Upper lobe of right lung (tissue), 1 donor: Measurements from ENCODE around the gene LCE3B. TPM values are rescaled to one million over a fixed set of nuclear protein-coding genes. Genes with fewer than 3 reads are reported as not detected.

ENCODE experiments used
- ATAC-seq: fragments of 200-7000 bp; cut with Tn5 transposase; one replicate; pipeline ENCODE4 v1.9.1; 2020; ENCODE audit warnings: mild to moderate bottlenecking, moderate library complexity
- DNase-seq: peaks from one replicate; pipeline ENCODE4 v3.0.0-alpha.2; 2020
- H3K27ac ChIP-seq: fragments of 200-600 bp; one replicate; pipeline ENCODE4 v1.8.0; 2022
- H3K27me3 ChIP-seq: fragments of 200-600 bp; one replicate; pipeline ENCODE4 v1.8.0; 2022; ENCODE audit warnings: mild to moderate bottlenecking
- H3K36me3 ChIP-seq: fragments of 200-600 bp; one replicate; pipeline ENCODE4 v1.8.0; 2022
- H3K4me1 ChIP-seq: fragments of 200-600 bp; one replicate; pipeline ENCODE4 v1.8.0; 2022
- H3K4me3 ChIP-seq: fragments of 200-600 bp; one replicate; pipeline ENCODE4 v1.8.0; 2022; ENCODE audit warnings: mild to moderate bottlenecking
- H3K9me3 ChIP-seq: fragments of 200-600 bp; one replicate; pipeline ENCODE4 v1.8.0; 2022
- CTCF ChIP-seq: fragments of 200-600 bp; IDR thresholded peaks from one replicate; pipeline ENCODE4 v1.8.0; 2022; ENCODE audit warnings: antibody characterized with exemption
- intact Hi-C: fragments of 100-400 bp; cut with DNase I; formaldehyde crosslinking; loops from one replicate; pipeline ENCODE4 v1.11.0; 2022
- total RNA-seq: library from RNA; stranded (reverse); fragmentation: NEBNext Ultra II Directional; extraction: Animal tissue kit (Norgen Biotek cat#: 25700); gene quantifications from one replicate; pipeline ENCODE4 v1.2.1, GENCODE V29; 2021
- donor health status: DM: no; HTN: yes; CAD: no; lungs with severe emphysema.

The LCE3B gene
- total RNA-seq, 1 donor from 2014 or later: not detected

GRCh38 chr1:152658649-152659048 is 45.0 kb downstream of the LCE3B start:
- no peaks in the 10 kb centered on the region for H3K9me3 ChIP-seq
- no peak for DNase-seq
- ATAC-seq: no peak
- H3K4me1 ChIP-seq: no peaks in the 10 kb centered on the region
- H3K27ac ChIP-seq: no peak overlapping the region
- no peaks in the 10 kb centered on the region for H3K36me3 ChIP-seq
- intact Hi-C loops: no loop called here
- no peak for TF ChIP-seq CTCF
- peaks cover 4% of the 10 kb centered on the region for H3K27me3 ChIP-seq
- no peak overlapping the region for H3K4me3 ChIP-seq

- ATAC-seq (no peak), DNase-seq (no peak)
- Histone ChIP-seq H3K27me3 (peaks cover 4% of the 10 kb centered on the region), H3K27ac (no peak within 1 kb of the TSS), H3K36me3 (no peaks in the 10 kb centered on the region), H3K9me3 (no peaks in the 10 kb centered on the region), H3K4me1 (no peaks in the 10 kb centered on the region), H3K4me3 (no peak within 1 kb of the TSS)
- intact Hi-C loops: no loop called here
- no peak for TF ChIP-seq CTCF
Measured at GRCh38 chr1:152663098-152663497, 49.5 kb downstream of the LCE3B start, which contains the start of gene LCE2D. LCE2D (plus strand) TSS chr1:152663380; CDS start chr1:152664106, 726 bp downstream.

Other genes starting within 250 kb of the LCE3B start
- gene CRNN, start 199.5 kb upstream of the LCE3B start, total RNA-seq: not detected
- not detected for gene LCE5A, start 103.0 kb upstream of the LCE3B start, total RNA-seq
- not detected for gene CRCT1, start 99.3 kb upstream of the LCE3B start, total RNA-seq
- gene LCE3E, start 47.0 kb upstream of the LCE3B start, total RNA-seq: not detected
- gene LCE3D, start 33.3 kb upstream of the LCE3B start, total RNA-seq: not detected
- not detected for gene LCE3C, start 13.6 kb upstream of the LCE3B start, total RNA-seq
- not detected for gene LCE3A, start 9.3 kb downstream of the LCE3B start, total RNA-seq
- gene LCE2D, start 49.6 kb downstream of the LCE3B start, total RNA-seq: not detected
- not detected for gene LCE2C, start 61.5 kb downstream of the LCE3B start, total RNA-seq
- gene LCE2B, start 72.3 kb downstream of the LCE3B start, total RNA-seq: not detected
- not detected for gene LCE2A, start 84.5 kb downstream of the LCE3B start, total RNA-seq
- not detected for gene LCE4A, start 94.3 kb downstream of the LCE3B start, total RNA-seq
- gene KPRP, start 144.2 kb downstream of the LCE3B start, total RNA-seq: not detected
- not detected for gene LCE1F, start 161.3 kb downstream of the LCE3B start, total RNA-seq
- gene LCE1E, start 172.4 kb downstream of the LCE3B start, total RNA-seq: not detected
- gene LCE1D, start 182.9 kb downstream of the LCE3B start, total RNA-seq: not detected
- not detected for gene LCE1C, start 192.8 kb downstream of the LCE3B start, total RNA-seq
- not detected for gene LCE1B, start 198.2 kb downstream of the LCE3B start, total RNA-seq
- not detected for gene LCE1A, start 213.7 kb downstream of the LCE3B start, total RNA-seq
- not detected for gene LCE6A, start 229.0 kb downstream of the LCE3B start, total RNA-seq
- gene LCE7A, start 246.2 kb downstream of the LCE3B start, total RNA-seq: not detected